Parathyroid adenoma (tissue), 2 donors: ENCODE results near the gene PTH1R.

Source experiments
- H2AFZ ChIP-seq: fragments of 300-600 bp; sonication (generic); one replicate; pipeline ENCODE4 v1.7.0; 2017; ENCODE audit warnings: antibody characterized with exemption, mild to moderate bottlenecking
- H3K27ac ChIP-seq: fragments of 300-600 bp; sonication (generic); one replicate; pipeline ENCODE4 v1.7.0; 2017
- H3K27me3 ChIP-seq: fragments of 300-600 bp; sonication (generic); one replicate; pipeline ENCODE4 v1.7.0; 2017; ENCODE audit warnings: low read length; ENCODE audit not compliant: control insufficient read depth, insufficient read depth
- H3K36me3 ChIP-seq: fragments of 300-600 bp; sonication (generic); one replicate; pipeline ENCODE4 v1.7.0; 2017; ENCODE audit warnings: low read length; ENCODE audit not compliant: control insufficient read depth, insufficient read depth
- H3K4me1 ChIP-seq: fragments of 300-600 bp; sonication (generic); one replicate; pipeline ENCODE4 v1.7.0; 2017; ENCODE audit warnings: control low read depth
- H3K4me2 ChIP-seq: fragments of 300-600 bp; sonication (generic); one replicate; pipeline ENCODE4 v1.7.0; 2017; ENCODE audit warnings: low read length
- H3K4me3 ChIP-seq: fragments of 300-600 bp; sonication (generic); one replicate; pipeline ENCODE4 v1.7.0; 2017; ENCODE audit warnings: low read depth, low read length
- H3K79me2 ChIP-seq: fragments of 300-600 bp; sonication (generic); one replicate; pipeline ENCODE4 v1.7.0; 2017; ENCODE audit warnings: control low read depth
- H3K9ac ChIP-seq: fragments of 300-600 bp; sonication (generic); one replicate; pipeline ENCODE4 v1.7.0; 2017; ENCODE audit warnings: mild to moderate bottlenecking
- H3K9me3 ChIP-seq: fragments of 300-600 bp; sonication (generic); one replicate; pipeline ENCODE4 v1.7.0; 2017; ENCODE audit warnings: low read length; ENCODE audit not compliant: control insufficient read depth
- TF ChIP-seq, protein P1 (sequence below): fragments of 300-600 bp; sonication (generic); IDR thresholded peaks from one replicate; pipeline ENCODE4 v1.7.0; 2017; ENCODE audit warnings: antibody characterized with exemption, mild to moderate bottlenecking
- donor health status: primary hyperparathyroidism.

The PTH1R gene

DNA sequence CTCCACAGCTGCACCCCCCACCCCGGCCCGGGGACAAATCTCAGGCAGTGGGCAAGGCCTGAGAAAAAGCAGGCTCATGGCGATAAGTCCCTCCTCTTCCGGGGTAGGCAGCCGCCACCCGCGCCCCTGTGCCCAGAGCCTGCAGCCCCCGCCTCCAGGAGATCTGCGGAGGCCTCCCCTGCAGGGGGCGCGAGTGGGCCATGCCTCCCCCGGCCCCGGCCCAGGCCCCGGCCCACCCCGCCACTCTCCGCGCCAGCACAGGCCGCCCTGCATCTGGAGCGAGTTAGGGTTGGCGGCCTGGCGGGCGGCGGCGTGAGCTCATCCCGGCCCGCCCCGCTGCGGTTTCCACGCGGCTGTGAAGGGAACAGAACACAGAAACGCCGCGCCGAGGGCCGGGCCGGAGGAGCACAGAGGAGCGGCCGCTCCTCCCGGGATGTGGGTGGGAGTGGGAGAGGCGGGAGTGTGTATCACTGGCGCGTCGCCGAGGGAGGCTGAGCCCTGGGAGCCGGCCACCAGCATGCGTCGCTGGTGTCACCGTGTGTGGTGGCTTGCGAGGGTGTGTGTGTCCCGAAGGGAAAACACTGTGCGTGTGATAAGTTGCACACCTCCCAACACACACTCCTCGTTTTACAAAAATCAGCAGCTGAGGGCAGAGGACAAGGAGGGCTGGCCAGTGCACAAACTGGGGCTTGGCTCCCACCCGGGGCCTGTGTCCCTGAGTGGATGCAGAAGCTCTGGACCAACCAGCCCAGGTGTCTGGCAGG lies 31.5 kb upstream of the PTH1R start:
- Histone ChIP-seq H3K36me3 (no peaks in the 10 kb centered on the region), H2AFZ (peak overlapping the region; percentile 100), H3K9ac (peak overlapping the region; percentile 57), H3K4me2 (peak overlapping the region; percentile 80), H3K9me3 (no peaks in the 10 kb centered on the region), H3K4me1 (peaks cover 14% of the 10 kb centered on the region), H3K79me2 (no peaks in the 10 kb centered on the region), H3K27ac (peak overlapping the region; percentile 55), H3K4me3 (peak overlapping the region; percentile 50), H3K27me3 (no peaks in the 10 kb centered on the region)
- TF ChIP-seq, protein P1, sequence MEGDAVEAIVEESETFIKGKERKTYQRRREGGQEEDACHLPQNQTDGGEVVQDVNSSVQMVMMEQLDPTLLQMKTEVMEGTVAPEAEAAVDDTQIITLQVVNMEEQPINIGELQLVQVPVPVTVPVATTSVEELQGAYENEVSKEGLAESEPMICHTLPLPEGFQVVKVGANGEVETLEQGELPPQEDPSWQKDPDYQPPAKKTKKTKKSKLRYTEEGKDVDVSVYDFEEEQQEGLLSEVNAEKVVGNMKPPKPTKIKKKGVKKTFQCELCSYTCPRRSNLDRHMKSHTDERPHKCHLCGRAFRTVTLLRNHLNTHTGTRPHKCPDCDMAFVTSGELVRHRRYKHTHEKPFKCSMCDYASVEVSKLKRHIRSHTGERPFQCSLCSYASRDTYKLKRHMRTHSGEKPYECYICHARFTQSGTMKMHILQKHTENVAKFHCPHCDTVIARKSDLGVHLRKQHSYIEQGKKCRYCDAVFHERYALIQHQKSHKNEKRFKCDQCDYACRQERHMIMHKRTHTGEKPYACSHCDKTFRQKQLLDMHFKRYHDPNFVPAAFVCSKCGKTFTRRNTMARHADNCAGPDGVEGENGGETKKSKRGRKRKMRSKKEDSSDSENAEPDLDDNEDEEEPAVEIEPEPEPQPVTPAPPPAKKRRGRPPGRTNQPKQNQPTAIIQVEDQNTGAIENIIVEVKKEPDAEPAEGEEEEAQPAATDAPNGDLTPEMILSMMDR, result peak; percentile 48

DNA sequence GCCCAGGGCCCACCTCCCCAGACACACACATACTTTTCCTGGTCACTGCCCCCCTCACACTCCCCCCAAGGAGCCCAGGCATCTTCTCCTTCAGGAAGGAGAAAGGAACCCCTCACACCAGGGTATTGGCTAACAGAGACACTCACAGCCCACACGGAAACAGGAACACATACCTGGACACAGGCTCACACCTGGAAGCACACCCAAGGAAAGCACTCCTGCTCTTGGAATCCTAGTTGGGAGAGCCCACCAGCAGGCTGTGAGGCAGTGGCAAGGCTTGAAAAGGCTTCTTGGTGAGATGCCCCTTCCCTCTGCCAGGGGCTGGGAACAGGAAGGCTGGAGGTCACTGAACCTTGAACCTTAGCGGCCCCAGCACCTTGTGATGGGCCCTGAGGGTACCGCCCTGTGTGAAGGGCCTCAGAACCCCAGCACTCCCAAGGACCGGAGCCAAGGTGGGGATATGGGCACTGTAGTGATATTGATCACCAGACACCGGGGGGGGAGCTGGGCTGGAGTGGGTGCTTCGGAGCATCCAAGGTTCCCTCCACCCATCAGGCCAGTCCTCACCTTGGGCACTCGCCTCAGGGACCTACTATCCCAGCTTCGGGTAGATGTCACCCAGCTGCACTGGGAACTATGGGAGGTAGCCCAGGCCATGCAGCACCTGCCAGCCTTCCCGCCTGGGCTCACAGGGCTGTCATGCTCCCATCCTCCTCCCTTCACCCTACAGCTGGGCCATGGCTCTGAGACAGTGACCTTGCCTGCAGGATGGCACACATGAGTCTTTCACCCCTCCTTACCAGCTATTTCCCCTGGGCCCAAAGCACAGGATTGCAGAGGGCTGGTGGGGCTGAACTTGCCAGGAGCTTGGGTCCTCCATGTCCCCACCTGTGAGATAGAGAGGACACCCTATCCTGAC lies 30.6 kb upstream of the PTH1R start:
- Histone ChIP-seq H2AFZ (peak overlapping the region; percentile 100), H3K4me2 (peak overlapping the region; percentile 80), H3K79me2 (no peaks in the 10 kb centered on the region), H3K4me3 (peak overlapping the region; percentile 50), H3K4me1 (peaks cover 14% of the 10 kb centered on the region), H3K9ac (no peak overlapping the region), H3K36me3 (no peaks in the 10 kb centered on the region), H3K27me3 (no peaks in the 10 kb centered on the region), H3K9me3 (no peaks in the 10 kb centered on the region), H3K27ac (peak overlapping the region; percentile 55)
- TF ChIP-seq, protein P1, result no peak

- Histone ChIP-seq H3K4me1 (peaks cover 14% of the 10 kb centered on the region), H2AFZ (no peak overlapping the region), H3K27me3 (no peaks in the 10 kb centered on the region), H3K4me3 (no peak overlapping the region), H3K9ac (no peak overlapping the region), H3K9me3 (no peaks in the 10 kb centered on the region), H3K36me3 (no peaks in the 10 kb centered on the region), H3K79me2 (no peaks in the 10 kb centered on the region), H3K27ac (no peak overlapping the region), H3K4me2 (no peak overlapping the region)
- TF ChIP-seq, protein P1, result no peak
These were observed 29.8 kb upstream of the PTH1R start for GRCh38 chr3:46847744-46848143.

DNA sequence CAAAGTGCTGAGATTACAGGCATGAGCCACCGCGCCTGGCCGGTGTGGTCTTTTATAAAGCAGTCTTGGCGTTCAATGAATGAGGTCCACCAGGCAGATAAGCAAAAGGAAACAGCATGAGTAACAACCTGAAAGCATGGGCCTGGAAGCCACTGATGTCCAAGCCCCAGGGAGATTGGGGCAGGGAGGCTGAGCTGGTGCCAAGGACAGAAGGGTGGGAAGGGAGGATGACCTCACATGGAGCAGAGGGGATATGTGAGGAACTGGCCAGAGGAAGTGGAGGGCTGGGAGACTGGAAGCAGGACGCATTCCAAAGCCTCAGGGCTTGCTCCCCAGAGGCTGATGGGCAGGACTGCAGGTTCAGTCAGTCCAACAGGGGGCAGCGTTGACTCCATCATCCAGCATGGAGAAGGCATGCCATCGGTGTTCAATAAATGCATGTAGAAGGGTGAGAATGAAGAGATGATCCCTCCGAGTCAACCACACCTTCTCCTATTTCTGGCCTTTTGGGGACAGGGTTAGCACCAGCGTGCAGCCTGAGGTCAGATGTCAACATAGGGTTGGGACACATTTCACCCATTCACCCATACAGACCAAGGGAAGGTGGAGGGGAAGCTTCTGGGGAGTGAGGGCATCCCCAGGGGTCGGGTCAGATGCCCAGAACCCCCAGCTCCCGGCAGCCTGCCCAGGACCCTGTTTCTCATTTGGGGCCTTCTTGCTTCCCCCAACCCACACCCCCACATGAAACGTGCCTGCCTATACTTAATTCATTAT lies 29.1 kb upstream of the PTH1R start:
- H2AFZ ChIP-seq, result no peak overlapping the region
- no peaks in the 10 kb centered on the region for H3K36me3 ChIP-seq
- no peak overlapping the region for H3K9ac ChIP-seq
- no peak overlapping the region for H3K27ac ChIP-seq
- H3K27me3 ChIP-seq, result no peaks in the 10 kb centered on the region
- H3K4me2 ChIP-seq, result no peak overlapping the region
- no peak overlapping the region for H3K4me3 ChIP-seq
- no peaks in the 10 kb centered on the region for H3K9me3 ChIP-seq
- TF ChIP-seq, protein P1, result peak; percentile 24
- peaks cover 14% of the 10 kb centered on the region for H3K4me1 ChIP-seq
- no peaks in the 10 kb centered on the region for H3K79me2 ChIP-seq
